Panc1 (cell line): Measurements from ENCODE around the gene LRRC3C.

ENCODE experiments used
- CTCF ChIP-seq: fragments of 450-650 bp; IDR thresholded peaks from 2 replicates; pipeline ENCODE4 v1.5.1; 2017; ENCODE audit warnings: mild to moderate bottlenecking
- POLR2AphosphoS5 ChIP-seq: IDR thresholded peaks from 2 replicates; pipeline ENCODE4 v1.6.1; 2012; ENCODE audit warnings: mild to moderate bottlenecking, low read depth, low read length, moderate library complexity
- REST ChIP-seq, 2 experiments: IDR thresholded peaks; 2 replicates each; pipeline ENCODE4 v1.6.1; 2011 to 2012; ENCODE audit warnings: low read depth in 2 of 2, control low read depth in 1 of 2, low read length in 1 of 2, mild to moderate bottlenecking in 1 of 2, moderate library complexity in 1 of 2; ENCODE audit not compliant: insufficient read depth in 1 of 2
- TCF7L2 ChIP-seq: IDR thresholded peaks from 2 replicates; pipeline ENCODE4 v1.6.1; 2011; ENCODE audit warnings: mild to moderate bottlenecking, low read depth, low read length, inconsistent platforms

- TF ChIP-seq TCF7L2 (no peak), CTCF (no peak), POLR2AphosphoS5 (no peak), REST (IDR thresholded peaks at IDR 0.05; ENCODE audit: insufficient read depth in 1 of 2, low read depth in 2 of 2, low read length in 1 of 2) (no peak)
These were observed 32.7 kb upstream of the LRRC3C start for GRCh38 chr17:39894681-39895376.
